Lower lobe of right lung (tissue), 2 donors: ENCODE measurements around the gene NAMPT. TPM values are rescaled to one million over a fixed set of nuclear protein-coding genes. Genes with fewer than 3 reads are reported as not detected.
A peak's percentile ranks its signal among the peaks of the same experiment; 100 is the strongest.

Experiments
- ATAC-seq, 2 donors: fragments of 200-7000 bp; cut with Tn5 transposase; one replicate each; pipeline ENCODE4 v1.9.1; 2020 to 2022; ENCODE audit warnings: mild to moderate bottlenecking in 2 of 2, moderate library complexity in 2 of 2
- DNase-seq: peaks from one replicate; pipeline ENCODE4 v3.0.0-alpha.2; 2020
- H3K27ac ChIP-seq: fragments of 200-600 bp; one replicate; pipeline ENCODE4 v1.8.0; 2022
- H3K27me3 ChIP-seq: fragments of 200-600 bp; one replicate; pipeline ENCODE4 v1.8.0; 2022; ENCODE audit warnings: low read depth
- H3K36me3 ChIP-seq: fragments of 200-600 bp; one replicate; pipeline ENCODE4 v1.8.0; 2022; ENCODE audit warnings: mild to moderate bottlenecking
- H3K4me1 ChIP-seq: fragments of 200-600 bp; one replicate; pipeline ENCODE4 v1.8.0; 2022
- H3K4me3 ChIP-seq: fragments of 200-600 bp; one replicate; pipeline ENCODE4 v1.8.0; 2022; ENCODE audit warnings: mild to moderate bottlenecking
- H3K9me3 ChIP-seq: fragments of 200-600 bp; one replicate; pipeline ENCODE4 v1.8.0; 2022
- intact Hi-C: fragments of 100-400 bp; cut with DNase I; formaldehyde crosslinking; loops from one replicate; pipeline ENCODE4 v1.11.0; 2022
- total RNA-seq: library from RNA; stranded (reverse); fragmentation: NEBNext Ultra II Directional; extraction: Animal tissue kit (Norgen Biotek cat#: 25700); gene quantifications from one replicate; pipeline ENCODE4 v1.2.1, GENCODE V29; 2021
- TF ChIP-seq, protein P1 (sequence below): fragments of 200-600 bp; IDR thresholded peaks from one replicate; pipeline ENCODE4 v1.8.0; 2022; ENCODE audit warnings: antibody characterized with exemption, mild to moderate bottlenecking
- donor health status: DM: no; HTN: yes; CAD: no; lungs with severe emphysema.

Gene NAMPT
- total RNA-seq, 1 donor from 2014 or later: 177 TPM

GRCh38 chr7:106205621-106206222, 79.1 kb downstream of the NAMPT start:
- no peaks in the 10 kb centered on the region for H3K9me3 ChIP-seq
- intact Hi-C loops: no loop called here
- H3K27me3 ChIP-seq: no peaks in the 10 kb centered on the region
- ATAC-seq (no peak), DNase-seq (no peak)
- no peak overlapping the region for H3K4me3 ChIP-seq
- no peak overlapping the region for H3K27ac ChIP-seq
- TF ChIP-seq, protein P1, sequence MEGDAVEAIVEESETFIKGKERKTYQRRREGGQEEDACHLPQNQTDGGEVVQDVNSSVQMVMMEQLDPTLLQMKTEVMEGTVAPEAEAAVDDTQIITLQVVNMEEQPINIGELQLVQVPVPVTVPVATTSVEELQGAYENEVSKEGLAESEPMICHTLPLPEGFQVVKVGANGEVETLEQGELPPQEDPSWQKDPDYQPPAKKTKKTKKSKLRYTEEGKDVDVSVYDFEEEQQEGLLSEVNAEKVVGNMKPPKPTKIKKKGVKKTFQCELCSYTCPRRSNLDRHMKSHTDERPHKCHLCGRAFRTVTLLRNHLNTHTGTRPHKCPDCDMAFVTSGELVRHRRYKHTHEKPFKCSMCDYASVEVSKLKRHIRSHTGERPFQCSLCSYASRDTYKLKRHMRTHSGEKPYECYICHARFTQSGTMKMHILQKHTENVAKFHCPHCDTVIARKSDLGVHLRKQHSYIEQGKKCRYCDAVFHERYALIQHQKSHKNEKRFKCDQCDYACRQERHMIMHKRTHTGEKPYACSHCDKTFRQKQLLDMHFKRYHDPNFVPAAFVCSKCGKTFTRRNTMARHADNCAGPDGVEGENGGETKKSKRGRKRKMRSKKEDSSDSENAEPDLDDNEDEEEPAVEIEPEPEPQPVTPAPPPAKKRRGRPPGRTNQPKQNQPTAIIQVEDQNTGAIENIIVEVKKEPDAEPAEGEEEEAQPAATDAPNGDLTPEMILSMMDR: no peak
- H3K36me3 ChIP-seq: no peaks in the 10 kb centered on the region
- no peaks in the 10 kb centered on the region for H3K4me1 ChIP-seq

- ATAC-seq (no peak), DNase-seq (no peak)
- TF ChIP-seq, protein P1: no peak
- no peaks in the 10 kb centered on the region for H3K4me1 ChIP-seq
- no peak overlapping the region for H3K27ac ChIP-seq
- no peaks in the 10 kb centered on the region for H3K9me3 ChIP-seq
- no peaks in the 10 kb centered on the region for H3K36me3 ChIP-seq
- intact Hi-C loops: no loop called here
- H3K4me3 ChIP-seq: no peak overlapping the region
- no peaks in the 10 kb centered on the region for H3K27me3 ChIP-seq
Measured at GRCh38 chr7:106203473-106203872, 81.3 kb downstream of the NAMPT start.

DNA sequence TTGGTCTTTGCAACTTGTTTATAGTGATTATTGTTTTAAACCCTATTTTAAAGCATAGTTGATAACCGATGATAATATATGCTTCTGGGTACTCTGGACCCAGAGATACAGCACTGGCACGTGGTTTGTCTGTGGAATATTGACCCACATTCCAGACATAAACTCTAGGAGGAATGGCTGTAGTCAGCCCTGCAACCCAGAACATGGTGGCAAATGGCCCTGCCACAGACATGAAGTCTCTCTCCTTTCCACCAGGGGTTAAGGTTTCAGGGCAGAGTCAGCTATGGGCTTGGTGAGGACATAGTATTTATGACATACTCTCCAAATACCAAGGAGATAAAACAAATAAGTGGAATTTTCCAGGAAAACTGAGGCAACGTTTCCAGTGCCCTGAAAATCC, 83.6 kb downstream of the NAMPT start:
- Histone ChIP-seq H3K27ac (no peak overlapping the region), H3K9me3 (no peaks in the 10 kb centered on the region), H3K4me3 (no peak overlapping the region), H3K36me3 (no peaks in the 10 kb centered on the region), H3K4me1 (no peaks in the 10 kb centered on the region), H3K27me3 (no peaks in the 10 kb centered on the region)
- no peak for DNase-seq
- intact Hi-C loops: no loop called here
- ATAC-seq: no peak
- TF ChIP-seq, protein P1: no peak

GRCh38 chr7:106199813-106200364, 84.9 kb downstream of the NAMPT start:
- Histone ChIP-seq H3K9me3 (no peaks in the 10 kb centered on the region), H3K27ac (peak overlapping the region; percentile 21)
- intact Hi-C loops: no loop called here

GRCh38 chr7:106199024-106199423, 85.8 kb downstream of the NAMPT start:
- Histone ChIP-seq H3K27me3 (no peaks in the 10 kb centered on the region), H3K4me1 (no peaks in the 10 kb centered on the region), H3K27ac (peak overlapping the region; percentile 21), H3K4me3 (no peak overlapping the region), H3K36me3 (no peaks in the 10 kb centered on the region), H3K9me3 (no peaks in the 10 kb centered on the region)
- DNase-seq (no peak), ATAC-seq (no peak)
- TF ChIP-seq, protein P1: no peak
- intact Hi-C loops: no loop called here

More at GRCh38 chr7:106199813-106200364, 84.9 kb downstream of the NAMPT start:
- no peaks in the 10 kb centered on the region for H3K36me3 ChIP-seq
- H3K27me3 ChIP-seq: no peaks in the 10 kb centered on the region
- TF ChIP-seq, protein P1: no peak
- H3K4me3 ChIP-seq: no peak overlapping the region
- no peaks in the 10 kb centered on the region for H3K4me1 ChIP-seq
- DNase-seq: no peak
- ATAC-seq: no peak

Other genes with a start within 250 kb of the NAMPT start
- gene SYPL1, start 172.7 kb downstream of the NAMPT start, total RNA-seq: 79.6 TPM